Prostate gland (tissue), 2 donors: ENCODE data around the gene PIGX.

ENCODE experiments used
- CTCF ChIP-seq, 4 experiments: fragments of 200-600 bp in 2 of 4; fragments of 450-650 bp in 2 of 4; sonication (generic) in 2 of 4; IDR thresholded peaks; 1 replicate in 3 of 4; 2 replicates in 1 of 4; pipeline ENCODE4 v1.5.1; 2016 to 2019; ENCODE audit warnings: antibody characterized with exemption in 4 of 4, mild to moderate bottlenecking in 2 of 4, moderate library complexity in 2 of 4
- POLR2A ChIP-seq: fragments of 450-650 bp; IDR thresholded peaks from one replicate; pipeline ENCODE4 v1.6.1; 2016; ENCODE audit warnings: antibody characterized with exemption, mild to moderate bottlenecking
- POLR2AphosphoS5 ChIP-seq: sonication (generic); formaldehyde crosslinking; IDR thresholded peaks from one replicate; pipeline ENCODE4 v1.6.1; 2017; ENCODE audit warnings: antibody characterized with exemption

- TF ChIP-seq CTCF (IDR thresholded peaks at IDR 0.05) (no peak), POLR2AphosphoS5 (no peak), POLR2A (no peak)
Measured at GRCh38 chr3:196700801-196701200, 11.4 kb upstream of the PIGX start.
